K562 (cell line): ENCODE data around the gene ANTKMT. TPM values are rescaled to one million over a fixed set of nuclear protein-coding genes. Genes with fewer than 3 reads are reported as not detected.

ENCODE experiments used
- ATAC-seq: fragments of 200-7000 bp; cut with Tn5 transposase; 3 replicates; pipeline ENCODE4 v1.9.1; 2020; ENCODE audit warnings: moderate library complexity
- BruUV-seq: library from RNA; stranded (reverse); fragments of 400-500 nt; replicated peaks from 2 replicates; lab custom pipeline; 2021; lab: Mats Ljungman, UMichigan
- CTCF ChIA-PET: fragments of 300-600 bp; formaldehyde crosslinking; extraction: SDS; loops from one replicate; lab custom pipeline; 2021; ENCODE audit warnings: low intra/inter-chr PET ratio; lab: Yijun Ruan, JAX
- POLR2A ChIA-PET: fragments of 300-600, 350-650 bp; sonication (Branson Sonifier 250); formaldehyde crosslinking; extraction: SDS; loops from one replicate; lab custom pipeline; 2021; ENCODE audit warnings: antibody characterized with exemption, inconsistent platforms; lab: Yijun Ruan, JAX
- DNase-seq, 4 experiments: peaks; one replicate each; pipeline versions ENCODE4 v3.0.0 to v3.0.0-alpha.2; 2011 to 2018; ENCODE audit warnings: low spot score in 3 of 4, mixed read lengths in 3 of 4; ENCODE audit errors: extremely low read depth in 1 of 4
- FAIRE-seq: peaks from 2 replicates; lab custom pipeline; 2011; peaks lifted over from hg19 to GRCh38; lab: Jason Lieb, UNC
- H2AFZ ChIP-seq: 2 replicates; pipeline ENCODE4 v1.6.0; 2011; ENCODE audit warnings: low read depth, low read length, control low read depth, inconsistent platforms
- H3K27ac ChIP-seq: fragments of 200-600 bp; 3 replicates; pipeline ENCODE4 v1.8.0; 2011; ENCODE audit warnings: low read depth, mild to moderate bottlenecking, control low read depth, inconsistent platforms, low read length, moderate library complexity, mixed read lengths; ENCODE audit errors: extremely low read depth
- H3K27me3 ChIP-seq, 2 experiments: fragments of 300-600 bp in 1 of 2; 2 replicates in 1 of 2; 3 replicates in 1 of 2; pipeline versions ENCODE4 v1.6.0 to v1.8.0; 2011; ENCODE audit warnings: inconsistent platforms in 2 of 2, low read length in 2 of 2, mild to moderate bottlenecking in 1 of 2, mixed read lengths in 1 of 2, moderate library complexity in 1 of 2; ENCODE audit not compliant: control insufficient read depth in 2 of 2, insufficient read depth in 2 of 2
- H3K36me3 ChIP-seq: fragments of 300-600 bp; 3 replicates; pipeline ENCODE4 v1.8.0; 2011; ENCODE audit warnings: mild to moderate bottlenecking, low read length, inconsistent platforms; ENCODE audit not compliant: control insufficient read depth, insufficient read depth
- H3K4me1 ChIP-seq, 2 experiments: fragments of 200-600 bp in 1 of 2; replicated peaks in 1 of 2; 2 replicates in 1 of 2; 3 replicates in 1 of 2; pipeline versions ENCODE4 v1.5.1 to v1.8.0; 2011; ENCODE audit warnings: inconsistent platforms in 2 of 2, low read length in 2 of 2, mild to moderate bottlenecking in 1 of 2, mixed read lengths in 1 of 2, moderate library complexity in 1 of 2; ENCODE audit not compliant: control insufficient read depth in 2 of 2, insufficient read depth in 2 of 2
- H3K4me2 ChIP-seq: 2 replicates; pipeline ENCODE4 v1.6.1; 2011; ENCODE audit warnings: low read length, control low read depth, inconsistent platforms, mixed read lengths; ENCODE audit not compliant: insufficient read depth
- H3K4me3 ChIP-seq: fragments of 200-600 bp; sonication (generic), shearing (Covaris generic); 2 replicates; pipeline ENCODE4 v1.5.1; 2016; ENCODE audit warnings: control low read depth, inconsistent platforms
- H3K79me2 ChIP-seq: fragments of 200-600 bp; 3 replicates; pipeline ENCODE4 v1.8.0; 2011; ENCODE audit warnings: low read length, inconsistent platforms; ENCODE audit not compliant: control insufficient read depth, insufficient read depth
- H3K9ac ChIP-seq, 2 experiments: 2 replicates each; pipeline versions ENCODE4 v1.6.0 to v1.6.1; 2011; ENCODE audit warnings: low read depth in 2 of 2, low read length in 2 of 2, control low read depth in 1 of 2, inconsistent platforms in 1 of 2, mild to moderate bottlenecking in 1 of 2, mixed read lengths in 1 of 2; ENCODE audit not compliant: insufficient read depth in 1 of 2
- H3K9me1 ChIP-seq: one replicate; pipeline ENCODE4 v1.6.0; 2011; ENCODE audit warnings: inconsistent platforms, mild to moderate bottlenecking, low read length, moderate library complexity; ENCODE audit not compliant: control insufficient read depth, insufficient read depth
- H3K9me3 ChIP-seq: replicated peaks from 2 replicates; pipeline ENCODE4 v1.5.1; 2011; ENCODE audit warnings: low read depth, low read length, inconsistent platforms; ENCODE audit not compliant: control insufficient read depth, insufficient read depth
- H4K20me1 ChIP-seq: replicated peaks from 2 replicates; pipeline ENCODE4 v1.6.1; 2011; ENCODE audit warnings: low read length, inconsistent platforms, mixed read lengths; ENCODE audit not compliant: control insufficient read depth, insufficient read depth
- CXXC5 ChIP-seq: fragments of 250-450 bp; sonication (Bioruptor Pico); IDR thresholded peaks from 2 replicates; pipeline ENCODE4 v1.8.0; 2022; ENCODE audit warnings: inconsistent platforms, mild to moderate bottlenecking, moderate library complexity
- E2F1 ChIP-seq: sonication (generic); formaldehyde crosslinking; IDR thresholded peaks from 2 replicates; pipeline ENCODE4 v1.8.1; 2023; ENCODE audit warnings: mild to moderate bottlenecking, missing genetic modification reagents, moderate library complexity
- ETV1 ChIP-seq: fragments of 450-650 bp; conservative IDR thresholded peaks from 2 replicates; pipeline ENCODE4 v1.6.1; 2016; ENCODE audit warnings: missing genetic modification characterization, control low read depth, low read depth, missing compliant biosample characterization
- GATAD2B ChIP-seq: fragments of 450-650 bp; IDR thresholded peaks from 2 replicates; pipeline ENCODE4 v1.6.1; 2017; ENCODE audit warnings: mild to moderate bottlenecking, borderline replicate concordance
- HMGN3 ChIP-seq: IDR thresholded peaks from 2 replicates; pipeline ENCODE4 v1.6.1; 2011; ENCODE audit warnings: borderline replicate concordance, low read depth, mild to moderate bottlenecking, mixed read lengths, low read length; ENCODE audit not compliant: insufficient read length; ENCODE audit errors: extremely low read depth
- JUN ChIP-seq, 2 experiments: sonication (generic) in 1 of 2; formaldehyde crosslinking in 1 of 2; IDR thresholded peaks; 2 replicates each; pipeline versions ENCODE4 v1.6.1 to v1.8.0; 2012 to 2022; ENCODE audit warnings: borderline replicate concordance in 2 of 2, mild to moderate bottlenecking in 2 of 2, improper control_type of control experiment in 1 of 2, low read depth in 1 of 2, low read length in 1 of 2, missing genetic modification reagents in 1 of 2
- KDM2B ChIP-seq: fragments of 250-450 bp; sonication (Bioruptor Pico); IDR thresholded peaks from 2 replicates; pipeline ENCODE4 v1.8.0; 2021; ENCODE audit warnings: mild to moderate bottlenecking, moderate library complexity
- MYBL2 ChIP-seq, 2 experiments: fragments of 450-650 bp in 1 of 2; sonication (generic) in 1 of 2; formaldehyde crosslinking in 1 of 2; IDR thresholded peaks; 2 replicates each; pipeline versions ENCODE4 v1.6.1 to v1.8.1; 2017 to 2022; ENCODE audit warnings: borderline replicate concordance in 1 of 2, inconsistent platforms in 1 of 2, low read depth in 1 of 2, mild to moderate bottlenecking in 1 of 2, missing genetic modification reagents in 1 of 2, moderate library complexity in 1 of 2
- MYC ChIP-seq, 2 experiments: fragments of 250-450 bp in 1 of 2; sonication (Bioruptor Pico) in 1 of 2; IDR thresholded peaks; 2 replicates each; pipeline versions ENCODE4 v1.5.1 to v1.6.1; 2012 to 2021; ENCODE audit warnings: low read depth in 2 of 2, borderline replicate concordance in 1 of 2, improper control_type of control experiment in 1 of 2, low read length in 1 of 2, mild to moderate bottlenecking in 1 of 2, moderate library complexity in 1 of 2
- NCOR1 ChIP-seq: fragments of 450-650 bp; IDR thresholded peaks from 2 replicates; pipeline ENCODE4 v1.6.1; 2016; ENCODE audit warnings: mild to moderate bottlenecking, moderate library complexity
- RBM22 ChIP-seq: fragments of 200-400 bp; formaldehyde crosslinking; IDR thresholded peaks from 2 replicates; pipeline ENCODE4 v1.6.1; 2018; ENCODE audit warnings: low read length, low read depth; ENCODE audit not compliant: poor library complexity, severe bottlenecking
- SMAD1 ChIP-seq: fragments of 150-350 bp; IDR thresholded peaks from 2 replicates; pipeline ENCODE4 v1.6.1; 2014; ENCODE audit warnings: low read length, low read depth; ENCODE audit not compliant: partially characterized antibody
- SMAD4 ChIP-seq: fragments of 250-450 bp; sonication (Bioruptor Pico); conservative IDR thresholded peaks from 2 replicates; pipeline ENCODE4 v1.8.0; 2021; ENCODE audit warnings: inconsistent platforms, mild to moderate bottlenecking, moderate library complexity
- SMARCC2 ChIP-seq: fragments of 450-650 bp; IDR thresholded peaks from 2 replicates; pipeline ENCODE4 v1.6.1; 2017; ENCODE audit warnings: antibody characterized with exemption, moderate library complexity, mild to moderate bottlenecking, low read depth
- SRSF7 ChIP-seq: fragments of 200-400 bp; formaldehyde crosslinking; optimal IDR thresholded peaks from 2 replicates; pipeline ENCODE3; 2017; ENCODE audit warnings: mild to moderate bottlenecking, low read depth, low read length
- USF1 ChIP-seq: sonication (generic); formaldehyde crosslinking; IDR thresholded peaks from 2 replicates; pipeline ENCODE4 v1.9.0; 2022; ENCODE audit warnings: mild to moderate bottlenecking, missing genetic modification reagents
- WGBS: fragments of 100-300 bp; shearing (Covaris generic); methylation state at CpG from one replicate; pipeline ENCODE4 v1.1.6; 2016; ENCODE audit warnings: low coverage, mixed read lengths; ENCODE audit not compliant: insufficient coverage; ENCODE audit errors: missing lambda C conversion rate; 5-methylcytosine and 5-hydroxymethylcytosine counted together
- in situ Hi-C: fragments of 300-500 bp; cut with MboI; formaldehyde crosslinking; loops from 4 replicates; pipeline ENCODE4 v1.15.0; 2018; ENCODE audit warnings: inconsistent platforms, mixed read lengths
- intact Hi-C: fragments of 100-400 bp; cut with micrococcal nuclease; formaldehyde crosslinking; loops from 2 replicates; pipeline ENCODE4 v1.14.2; 2022
- polyA plus RNA-seq, 8 experiments: library from polyadenylated mRNA; depleted of rRNA in 4 of 8; stranded (reverse) in 5 of 8; unstranded in 3 of 8; fragments of >200 nt; fragmentation: Nextera tagmentation in 2 of 8; fragmentation: Illumina TruSeq in 1 of 8; extraction: Ambion mirVana in 2 of 8; extraction: Trizol in 1 of 8; gene quantifications; 2 replicates each; pipeline versions ENCODE4 v1.2.1 to v1.2.3, GENCODE V29; 2011 to 2014; ENCODE audit warnings: inconsistent platforms in 1 of 8, missing spikeins in 1 of 8
- total RNA-seq, 7 experiments: library from RNA; depleted of rRNA in 6 of 7; stranded (reverse); fragments of >200 nt in 6 of 7; fragmentation: Illumina TruSeq in 2 of 7; extraction: Trizol in 2 of 7; gene quantifications; 2 replicates each; pipeline versions ENCODE4 v1.2.1 to v1.2.3, GENCODE V29; 2011 to 2021; ENCODE audit warnings: low replicate concordance in 1 of 7

Gene ANTKMT
- total and polyA plus RNA-seq, 9 of the 15 experiments (the other 6 are each of a cell fraction or from before 2014, with no cell fraction given): 0.58 to 217 (median 19.1) TPM

GRCh38 chr16:727291-727977 is 6.5 kb downstream of the ANTKMT start:
- TSS peak; percentile 62 for BruUV-seq
- peak; percentile 35 to 65 (median 44) for DNase-seq
- ChIA-PET POLR2A (interaction anchor here (0.5 to 1.7 kb wide), 4 partner anchors 9 to 569 kb away, joined by 3 to 11 read pairs (median 3); partner anchors contain the start of gene CIAO3), CTCF (no interaction called here)
- peak overlapping the region; percentile 98 for H3K27ac ChIP-seq
- WGBS: under 1% methylated on average over 49 of the region's 61 CpGs
- H3K9ac ChIP-seq: peak overlapping the region; percentile 90 to 100
- in situ Hi-C loops: no loop called here
- FAIRE-seq: no peak
- H3K9me3 ChIP-seq: no peaks in the 10 kb centered on the region
- peaks cover 35% of the 10 kb centered on the region for H3K79me2 ChIP-seq
- H4K20me1 ChIP-seq: no peaks in the 10 kb centered on the region; the same call in 1 of the 2 replicates
- peak; percentile 44 for ATAC-seq
- H3K9me1 ChIP-seq: no peaks in the 10 kb centered on the region
- H3K36me3 ChIP-seq: peaks cover 43% of the 10 kb centered on the region; the same call in 1 of the 3 replicates
- intact Hi-C loops: no loop called here
- H3K4me1 ChIP-seq: peaks cover 13 to 96% of the 10 kb centered on the region in 2 experiments
- peak overlapping the region; percentile 97 for H3K4me2 ChIP-seq
- peak overlapping the region; percentile 80 for H3K4me3 ChIP-seq
- no peaks in the 10 kb centered on the region for H3K27me3 ChIP-seq
- H2AFZ ChIP-seq: peak overlapping the region; percentile 33; the same call in 1 of the 2 replicates
- TF ChIP-seq MYC (IDR thresholded peaks at IDR 0.05; ENCODE audit: low read depth, low read length) (peak; percentile 71), MYC (CRISPR knock-in tag; IDR thresholded peaks at IDR 0.05; ENCODE audit: borderline replicate concordance, low read depth) (peak; percentile 82; the same call in 1 of the 2 replicates), SMAD4 (CRISPR knock-in tag) (peak; percentile 46; the same call in 1 of the 2 replicates), ETV1 (tag) (peak; percentile 40; the same call in 1 of the 2 replicates), RBM22 (peak; percentile 78), SMAD1 (no peak), GATAD2B (peak; percentile 80), CXXC5 (CRISPR knock-in tag) (peak; percentile 5), SMARCC2 (no peak), NCOR1 (no peak), USF1 (CRISPR knock-in tag) (peak; percentile 69), HMGN3 (no peak), MYBL2 (IDR thresholded peaks at IDR 0.05; ENCODE audit: low read depth) (no peak), MYBL2 (CRISPR knock-in tag; IDR thresholded peaks at IDR 0.05; ENCODE audit: borderline replicate concordance) (no peak), KDM2B (peak; percentile 50; the same call in 1 of the 2 replicates), SRSF7 (no peak), JUN (IDR thresholded peaks at IDR 0.05; ENCODE audit: borderline replicate concordance, low read depth, low read length) (no peak), JUN (CRISPR knock-in tag; IDR thresholded peaks at IDR 0.05; ENCODE audit: borderline replicate concordance) (0 out of 2 replicates have a peak, but pooled peaks have one; percentile 58), E2F1 (CRISPR knock-in tag) (0 out of 2 replicates have a peak, but pooled peaks have one; percentile 39)
